ENCODE data around the gene TEKT1. TPM values are rescaled to one million over a fixed set of nuclear protein-coding genes. Genes with fewer than 3 reads are reported as not detected.

The TEKT1 gene
- total RNA-seq, 1 experiment from 2014 or later = not detected

- Histone ChIP-seq H2AFZ (ENCODE audit: low read depth, low read length, poor library complexity, severe bottlenecking) (no peak overlapping the region), H3K27me3 (ENCODE audit: insufficient read depth, low read length) (peaks cover under 1% of the 10 kb centered on the region; the same call in 1 of the 2 replicates), H3K27ac (ENCODE audit: low read depth, low read length) (no peak overlapping the region), H4K20me1 (ENCODE audit: insufficient read depth) (no peaks in the 10 kb centered on the region), H3K4me3 (replicated peaks in 1 of 2; ENCODE audit: low read depth in 1 of 2, low read length in 2 of 2) (no peak overlapping the region), H3K4me2 (ENCODE audit: low read length) (peak overlapping the region; percentile 20; the same call in 1 of the 2 replicates), H3K36me3 (ENCODE audit: control insufficient read depth in 1 of 2, insufficient read depth in 2 of 2, low read length in 2 of 2) (no peaks in the 10 kb centered on the region), H3K9me3 (ENCODE audit: control insufficient read depth in 1 of 2, insufficient read depth in 1 of 2, low read depth in 1 of 2, low read length in 2 of 2) (no peaks in the 10 kb centered on the region), H3K4me1 (ENCODE audit: control insufficient read depth in 1 of 2, insufficient read depth in 2 of 2, low read length in 2 of 2) (peaks cover 0 to 8% of the 10 kb centered on the region in 2 experiments; a peak in 2 of 4 replicates), H3K79me2 (ENCODE audit: insufficient read depth, low read length) (no peaks in the 10 kb centered on the region), H3K9ac (ENCODE audit: low read length) (no peak overlapping the region), H3K9me2 (ENCODE audit: insufficient read depth) (no peaks in the 10 kb centered on the region)
- POLR2A ChIA-PET = no interaction called here
- intact Hi-C loops (cut with micrococcal nuclease) = no loop called here
- CTCF ChIA-PET = no interaction called here
- ATAC-seq (no peak), DNase-seq (ENCODE audit: low read depth, low spot score) (no peak)
- BruUV-seq (replicated peaks) = no TSS peak
- RAD21 ChIA-PET (ENCODE audit: low non-redundant PET in 1 of 2, low total read pairs in 2 of 2, uncharacterized antibody in 2 of 2, unreplicated experiment in 2 of 2) = no interaction called here
- TF ChIP-seq MAX (IDR thresholded peaks at IDR 0.05) (no peak), FOSL1 (IDR thresholded peaks at IDR 0.05; ENCODE audit: low read depth) (no peak), POLR2A (IDR thresholded peaks at IDR 0.05; ENCODE audit: borderline replicate concordance, extremely low read depth, insufficient read depth, insufficient read length) (no peak), REST (IDR thresholded peaks at IDR 0.05; ENCODE audit: low read depth) (no peak), ZNF274 (IDR thresholded peaks at IDR 0.05; ENCODE audit: low read depth, low read length) (no peak), EZH2 (IDR thresholded peaks at IDR 0.05) (no peak), TCF7L2 (IDR thresholded peaks at IDR 0.05; ENCODE audit: borderline replicate concordance, extremely low read depth, insufficient read depth, insufficient read length) (no peak), ELF1 (IDR thresholded peaks at IDR 0.05; ENCODE audit: borderline replicate concordance, low read depth) (no peak), CEBPB (IDR thresholded peaks at IDR 0.05; ENCODE audit: low read depth) (no peak), ZFX (IDR thresholded peaks at IDR 0.05) (no peak)
These were observed 8.5 kb downstream of the TEKT1 start for GRCh38 chr17:6823011-6823442.
